ENCODE measurements around the gene ANKRD12.

ANKRD12 gene

GRCh38 chr18:9188359-9189231, 52.0 kb downstream of the ANKRD12 start:
- no peak for DNase-seq

- no peak for DNase-seq
Observed at GRCh38 chr18:9189491-9189890, 52.9 kb downstream of the ANKRD12 start.

GRCh38 chr18:9191658-9192256, 55.2 kb downstream of the ANKRD12 start:
- DNase-seq = no peak

GRCh38 chr18:9193031-9193430, 56.5 kb downstream of the ANKRD12 start:
- no peak for DNase-seq

- no peak for DNase-seq
Observed at GRCh38 chr18:9196568-9196967, 60.0 kb downstream of the ANKRD12 start.

- DNase-seq = no peak
Observed at GRCh38 chr18:9199681-9200080, 63.1 kb downstream of the ANKRD12 start.

DNA sequence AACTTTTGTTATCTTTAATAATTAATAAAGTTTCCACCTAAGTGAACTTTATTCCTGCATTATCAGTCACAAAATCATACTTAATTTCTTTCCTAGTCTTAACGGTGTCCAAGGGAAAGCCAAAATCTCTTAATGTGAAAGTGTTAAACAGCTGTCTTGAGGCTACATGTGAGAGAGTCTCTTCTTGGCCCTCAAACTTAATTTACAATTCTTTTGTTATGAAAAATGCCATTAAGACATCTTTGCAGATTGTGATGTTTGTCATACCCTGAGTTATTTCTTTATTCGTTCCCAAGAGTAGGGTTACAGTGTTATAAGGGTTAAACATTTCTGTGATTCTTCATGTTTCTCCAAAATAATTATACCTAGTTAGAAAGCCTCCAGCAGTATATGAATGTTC, 64.6 kb downstream of the ANKRD12 start:
- DNase-seq = no peak

GRCh38 chr18:9204659-9205058, 68.1 kb downstream of the ANKRD12 start:
- DNase-seq = no peak

- DNase-seq = no peak
Observed at GRCh38 chr18:9206421-9206820, 69.8 kb downstream of the ANKRD12 start.

GRCh38 chr18:9209279-9209678, 72.7 kb downstream of the ANKRD12 start:
- no peak for DNase-seq

GRCh38 chr18:9210966-9211365, 74.4 kb downstream of the ANKRD12 start:
- no peak for DNase-seq

- DNase-seq = no peak
Observed at GRCh38 chr18:9211955-9212354, 75.4 kb downstream of the ANKRD12 start.

DNA sequence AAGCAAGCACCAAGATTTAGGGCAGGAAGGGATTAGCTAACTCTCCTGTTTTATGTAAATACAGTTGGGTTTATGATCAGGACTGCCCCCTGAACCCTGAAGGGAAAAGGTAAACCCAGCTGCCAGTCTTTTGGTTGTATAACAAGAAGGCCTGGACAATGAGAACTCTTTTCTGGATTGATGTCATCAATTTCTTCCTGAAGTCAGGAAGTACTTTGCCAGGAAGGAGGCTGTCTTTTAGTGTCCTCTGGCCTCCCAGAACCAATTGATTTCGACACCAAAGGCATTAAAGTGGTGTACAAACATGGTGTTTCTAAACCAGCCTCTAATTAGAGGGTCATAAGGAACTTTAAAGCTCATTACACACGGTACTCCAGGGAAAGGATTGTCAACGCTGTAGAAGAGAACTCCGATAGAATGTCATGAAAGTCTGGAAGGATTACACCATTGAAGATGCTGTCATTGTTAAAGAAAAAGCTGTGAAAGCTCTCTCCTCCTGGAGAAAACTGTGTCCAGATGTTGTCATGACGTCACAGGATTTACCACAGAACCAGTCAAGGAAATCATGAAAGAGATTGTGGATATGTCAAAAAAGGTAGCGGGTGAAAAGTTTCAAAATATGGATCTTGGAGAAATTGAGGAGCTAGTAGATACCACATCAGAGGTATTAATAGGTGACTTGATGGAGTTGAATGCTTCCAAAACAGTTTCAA, 78.8 kb downstream of the ANKRD12 start:
- DNase-seq = no peak

DNA sequence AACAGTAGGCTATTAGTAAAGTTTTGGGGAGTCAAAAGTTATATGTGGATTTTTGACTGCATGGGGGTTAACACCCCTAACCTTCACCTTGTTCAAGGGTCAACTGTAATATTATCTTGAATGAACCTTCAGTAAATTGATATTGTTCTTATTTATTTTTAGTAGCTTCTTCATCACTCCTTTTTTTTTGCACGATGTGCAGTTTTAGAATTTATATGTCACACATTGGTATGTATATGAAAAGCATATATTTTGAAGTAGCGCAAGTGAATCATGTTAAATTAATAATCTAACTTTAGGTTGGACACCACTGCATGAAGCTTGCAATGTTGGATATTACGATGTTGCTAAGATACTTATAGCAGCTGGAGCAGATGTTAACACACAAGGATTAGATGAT, 79.9 kb downstream of the ANKRD12 start:
- DNase-seq = no peak

DNA sequence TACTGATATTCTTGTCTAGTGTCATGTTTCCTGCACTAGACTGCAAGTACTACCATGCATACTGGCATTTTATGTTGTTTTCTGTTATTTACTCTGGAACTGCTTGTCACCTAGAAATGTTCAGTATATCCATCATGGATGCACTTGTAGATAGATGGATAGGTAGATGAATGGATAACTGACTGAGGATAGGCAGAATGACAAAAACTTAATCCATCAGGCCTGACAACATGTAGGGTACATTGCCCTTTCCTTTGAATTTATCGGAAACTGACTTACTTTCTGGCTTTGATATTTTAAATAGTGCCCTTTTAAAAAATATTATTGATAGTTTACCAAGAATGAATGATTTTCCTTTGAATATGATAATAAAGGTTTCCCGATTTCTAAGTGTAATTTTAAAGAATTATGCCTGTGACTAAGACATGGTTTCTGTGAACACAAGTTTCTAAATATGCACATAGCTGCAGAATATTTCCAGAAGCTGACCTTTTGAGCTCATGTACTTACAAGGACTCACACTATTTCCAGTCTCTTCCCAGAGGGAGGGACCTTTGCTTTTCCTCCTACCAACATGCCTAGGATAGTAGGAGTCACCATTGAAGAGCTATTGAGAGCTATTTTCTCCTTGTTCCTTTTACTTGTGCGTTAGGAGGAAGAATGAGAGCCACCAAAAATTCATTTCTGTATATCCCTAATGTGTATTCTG, 81.3 kb downstream of the ANKRD12 start:
- DNase-seq = no peak

DNA sequence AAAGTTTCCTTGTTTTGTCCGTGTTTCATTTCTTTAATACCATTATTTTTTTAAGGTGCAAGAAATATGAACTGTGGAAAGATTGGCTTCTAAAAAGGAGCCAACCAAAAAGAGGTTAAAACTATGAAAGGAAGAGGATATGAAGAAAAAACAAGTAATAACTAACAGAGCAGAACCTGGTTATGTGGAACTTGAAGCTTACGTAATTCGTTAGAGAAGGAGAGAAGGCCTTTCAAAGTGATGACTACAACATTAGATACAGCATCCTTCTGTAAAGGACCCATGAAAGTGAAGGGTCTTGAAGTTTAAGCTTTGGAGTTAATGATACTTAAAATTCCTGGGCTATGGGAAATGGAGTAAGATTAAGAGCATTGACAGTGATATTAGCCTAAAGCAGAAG, 84.5 kb downstream of the ANKRD12 start:
- no peak for DNase-seq

GRCh38 chr18:9221661-9222060, 85.1 kb downstream of the ANKRD12 start:
- no peak for DNase-seq

- no peak for DNase-seq
Observed at GRCh38 chr18:9223356-9223755, 86.8 kb downstream of the ANKRD12 start.

GRCh38 chr18:9226463-9226862, 89.9 kb downstream of the ANKRD12 start:
- DNase-seq = no peak

DNA sequence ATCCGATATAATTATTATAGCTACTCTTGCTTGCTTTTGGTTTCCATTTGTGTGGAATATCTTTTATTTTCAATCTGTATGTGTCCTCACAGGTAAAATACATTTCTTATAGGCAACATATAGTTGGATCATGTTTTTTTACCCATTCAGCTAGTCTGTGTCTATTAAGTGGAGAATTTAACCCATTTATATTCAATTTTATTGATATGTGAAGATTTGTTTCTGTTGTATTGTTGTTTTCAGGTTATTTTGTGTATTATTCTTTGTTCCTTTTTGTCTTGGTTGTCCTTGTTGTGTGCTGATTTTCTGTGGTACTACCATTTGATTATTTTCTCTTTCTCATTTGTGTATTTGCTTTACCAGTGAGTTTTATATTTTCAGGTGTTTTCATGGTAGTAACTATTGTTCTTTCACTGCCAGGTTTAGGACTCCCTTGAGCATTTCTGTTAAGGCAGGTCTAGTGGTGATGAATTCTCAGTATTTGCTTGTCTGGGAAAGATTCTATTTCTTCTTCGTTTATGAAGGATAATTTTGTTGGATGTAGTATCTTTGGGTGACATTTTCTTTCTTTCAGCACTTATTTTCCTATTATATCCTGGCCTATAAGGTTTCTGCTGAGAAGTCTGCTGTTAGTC, 95.4 kb downstream of the ANKRD12 start:
- DNase-seq = no peak

- DNase-seq = no peak
Observed at GRCh38 chr18:9232977-9233376, 96.4 kb downstream of the ANKRD12 start.

DNA sequence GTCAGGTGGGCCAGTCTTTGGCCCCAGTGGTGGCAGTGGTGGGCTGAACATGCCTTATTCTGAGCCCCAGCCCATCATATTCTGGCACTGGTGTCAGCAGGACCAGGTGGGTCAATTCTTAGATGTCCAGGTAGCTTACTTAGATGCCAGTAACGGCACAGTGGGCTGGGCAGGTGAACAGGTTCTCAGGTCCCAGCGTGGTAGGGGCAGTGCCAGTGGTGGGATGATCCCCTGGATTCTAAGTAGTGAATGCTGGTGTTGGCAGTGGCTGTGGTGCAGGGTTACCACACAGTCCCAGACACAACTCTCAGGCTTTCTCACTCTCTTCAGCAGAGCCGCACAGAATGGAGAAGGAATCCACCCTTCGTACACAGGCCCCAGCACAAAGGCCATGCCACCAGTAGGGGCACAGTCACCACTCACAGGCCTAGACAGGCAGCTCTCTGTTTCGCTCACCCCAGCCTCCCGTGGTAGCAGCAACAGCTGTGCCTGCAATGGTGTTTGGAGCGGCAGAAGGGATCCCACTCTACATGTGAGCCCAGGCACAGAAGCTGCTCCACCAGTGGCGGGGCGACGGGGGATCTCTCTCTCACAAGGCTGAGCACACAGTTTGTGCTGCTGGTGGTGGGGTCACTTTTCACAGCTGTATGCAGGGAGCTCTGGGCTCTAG, 97.3 kb downstream of the ANKRD12 start:
- no peak for DNase-seq

All from stimulated activated CD4-positive, alpha-beta T cell treated with anti-CD3 and anti-CD28 coated beads, Interleukin-15, amount 100 ng/mL, for 24 hours (primary cell).